Neuronal stem cell (in vitro differentiated cells): ENCODE results near the gene CDH2.

Experiments used
- DNase-seq: peaks from one replicate; pipeline ENCODE4 v3.0.0-alpha.2; 2013; ENCODE audit warnings: low spot score
- H2AFZ ChIP-seq: one replicate; pipeline ENCODE4 v1.6.1; 2013; ENCODE audit warnings: mild to moderate bottlenecking, low read length, inconsistent platforms
- H2AK5ac ChIP-seq: 2 replicates; pipeline ENCODE4 v1.6.1; 2013; ENCODE audit warnings: low read depth, mild to moderate bottlenecking, inconsistent platforms, low read length, moderate library complexity, mixed read lengths
- H2BK120ac ChIP-seq: 2 replicates; pipeline ENCODE4 v1.6.1; 2013; ENCODE audit warnings: low read depth, mild to moderate bottlenecking, inconsistent platforms, low read length, moderate library complexity, mixed read lengths
- H2BK12ac ChIP-seq: one replicate; pipeline ENCODE4 v1.6.1; 2013; ENCODE audit warnings: low read length, inconsistent platforms
- H2BK15ac ChIP-seq: 2 replicates; pipeline ENCODE4 v1.6.1; 2013; ENCODE audit warnings: mild to moderate bottlenecking, low read length, inconsistent platforms, mixed read lengths
- H2BK5ac ChIP-seq: one replicate; pipeline ENCODE4 v1.6.1; 2013; ENCODE audit warnings: inconsistent platforms, mild to moderate bottlenecking, low read length, moderate library complexity
- H3K14ac ChIP-seq: one replicate; pipeline ENCODE4 v1.6.1; 2013; ENCODE audit warnings: low read length, inconsistent platforms
- H3K18ac ChIP-seq: 2 replicates; pipeline ENCODE4 v1.6.1; 2013; ENCODE audit warnings: low read length, inconsistent platforms
- H3K23ac ChIP-seq: 2 replicates; pipeline ENCODE4 v1.6.1; 2013; ENCODE audit warnings: low read depth, mild to moderate bottlenecking, mixed read lengths, low read length, inconsistent platforms; ENCODE audit not compliant: poor library complexity
- H3K27ac ChIP-seq: replicated peaks from 3 replicates; pipeline ENCODE4 v1.5.1; 2013; ENCODE audit warnings: low read length, inconsistent platforms
- H3K27me3 ChIP-seq, 3 experiments: 2 replicates each; pipeline ENCODE4 v1.6.1; 2013; ENCODE audit warnings: low read length in 3 of 3, mild to moderate bottlenecking in 2 of 3, inconsistent platforms in 1 of 3, low read depth in 1 of 3, mixed read lengths in 1 of 3, moderate library complexity in 1 of 3; ENCODE audit not compliant: control insufficient read depth in 3 of 3, insufficient read depth in 3 of 3
- H3K36me3 ChIP-seq, 2 donors: replicated peaks in 1 of 2; 2 replicates each; pipeline ENCODE4 v1.6.1; 2013; ENCODE audit warnings: low read length in 2 of 2; ENCODE audit not compliant: control insufficient read depth in 2 of 2, insufficient read depth in 2 of 2
- H3K4ac ChIP-seq: 2 replicates; pipeline ENCODE4 v1.6.1; 2013; ENCODE audit warnings: inconsistent platforms, mild to moderate bottlenecking, low read length, moderate library complexity
- H3K4me1 ChIP-seq, 2 donors: 1 replicate in 1 of 2; 2 replicates in 1 of 2; pipeline ENCODE4 v1.6.1; 2013; ENCODE audit warnings: low read length in 2 of 2, low read depth in 1 of 2; ENCODE audit not compliant: control insufficient read depth in 2 of 2, insufficient read depth in 1 of 2
- H3K4me2 ChIP-seq: one replicate; pipeline ENCODE4 v1.6.1; 2013; ENCODE audit warnings: mild to moderate bottlenecking, low read length, inconsistent platforms; ENCODE audit not compliant: insufficient read depth, poor library complexity, severe bottlenecking
- H3K4me3 ChIP-seq, 2 donors: 2 replicates each; pipeline ENCODE4 v1.5.1; 2013; ENCODE audit warnings: low read length in 2 of 2, mild to moderate bottlenecking in 2 of 2, inconsistent platforms in 1 of 2, moderate library complexity in 1 of 2
- H3K79me1 ChIP-seq: one replicate; pipeline ENCODE4 v1.6.1; 2013; ENCODE audit warnings: low read depth, mild to moderate bottlenecking, inconsistent platforms, low read length, moderate library complexity
- H3K9ac ChIP-seq: one replicate; pipeline ENCODE4 v1.6.1; 2013; ENCODE audit warnings: mild to moderate bottlenecking, low read depth, low read length, inconsistent platforms; ENCODE audit not compliant: poor library complexity
- H3K9me3 ChIP-seq, 2 donors: replicated peaks in 1 of 2; 2 replicates each; pipeline versions ENCODE3 to v1.6.1; 2013; ENCODE audit warnings: low read length in 2 of 2, mild to moderate bottlenecking in 2 of 2, inconsistent platforms in 1 of 2, low read depth in 1 of 2, mixed read lengths in 1 of 2, moderate library complexity in 1 of 2; ENCODE audit not compliant: control insufficient read depth in 2 of 2, insufficient read depth in 1 of 2
- H4K8ac ChIP-seq: one replicate; pipeline ENCODE4 v1.6.1; 2013; ENCODE audit warnings: low read depth, mild to moderate bottlenecking, inconsistent platforms, low read length, moderate library complexity
- H4K91ac ChIP-seq: one replicate; pipeline ENCODE4 v1.6.1; 2013; ENCODE audit warnings: low read length, low read depth, mild to moderate bottlenecking, inconsistent platforms; ENCODE audit not compliant: poor library complexity
- WGBS, 2 donors: extraction: QIAGEN DNeasy Blood & Tissue Kit; methylation state at CpG; one replicate each; pipeline ENCODE4 v1.1.7; 2013; ENCODE audit warnings: missing lambda C conversion rate in 2 of 2, mixed read lengths in 1 of 2; ENCODE audit not compliant: insufficient read length in 2 of 2, insufficient replicate concordance in 1 of 2; ENCODE audit errors: extremely low coverage in 2 of 2; 5-methylcytosine and 5-hydroxymethylcytosine counted together

The CDH2 gene

DNA sequence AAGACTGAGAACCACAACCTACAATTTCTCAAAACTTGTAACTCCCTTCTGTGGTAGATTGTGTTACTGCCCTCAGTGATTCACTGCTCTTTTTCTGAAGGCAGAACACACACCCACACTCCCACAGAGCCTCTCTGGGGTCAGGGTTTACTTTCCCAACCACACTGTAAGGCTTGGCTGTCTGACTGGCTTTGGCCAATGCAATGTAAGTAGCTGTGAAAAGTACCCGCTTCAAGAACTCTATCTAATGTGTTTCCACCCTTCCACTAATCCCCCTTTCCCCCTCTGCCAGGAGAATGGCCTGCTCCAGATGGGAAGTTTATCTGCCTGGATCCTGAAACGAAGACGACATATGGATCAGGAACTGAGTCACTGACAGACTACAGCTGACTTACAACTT is 222.7 kb downstream of the CDH2 start:
- DNase-seq, result no peak
- H3K36me3 ChIP-seq, result peaks cover 15 to 90% of the 10 kb centered on the region in 2 donors
- H2AFZ ChIP-seq, result no peak overlapping the region

DNA sequence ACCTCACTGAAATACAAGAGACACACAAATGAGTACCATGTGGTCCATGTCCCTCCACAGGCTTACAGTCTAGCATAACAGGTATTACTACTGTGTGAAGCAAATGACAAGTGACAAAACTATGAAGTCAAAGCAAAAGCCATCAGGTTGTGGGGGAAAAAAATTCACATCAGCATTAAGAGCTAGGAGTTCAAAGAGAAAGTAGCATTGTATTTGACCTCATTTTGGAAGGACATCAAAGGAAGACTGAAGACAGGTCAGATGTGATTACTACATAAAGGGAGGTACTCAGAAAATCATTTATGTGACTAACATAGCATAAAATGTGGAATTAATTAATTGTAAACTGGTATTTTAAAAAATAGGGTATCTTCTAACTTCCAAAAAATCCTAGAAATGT is 224.2 kb downstream of the CDH2 start:
- Histone ChIP-seq H3K18ac (no peak overlapping the region), H3K27me3 (no peaks in the 10 kb centered on the region), H2BK5ac (no peak overlapping the region), H3K9ac (no peak overlapping the region), H3K4ac (no peak overlapping the region), H2BK15ac (no peak overlapping the region), H3K4me3 (no peak overlapping the region), H3K27ac (no peak overlapping the region), H3K36me3 (peaks cover 12 to 88% of the 10 kb centered on the region in 2 donors), H3K79me1 (no peaks in the 10 kb centered on the region), H3K4me1 (peaks cover 2 to 29% of the 10 kb centered on the region in 2 donors), H3K14ac (no peak overlapping the region), H3K9me3 (peaks cover 0 to 18% of the 10 kb centered on the region in 2 donors), H2AK5ac (no peak overlapping the region), H2BK120ac (no peak overlapping the region), H4K91ac (no peak overlapping the region), H4K8ac (no peak overlapping the region), H2AFZ (no peak overlapping the region), H3K23ac (no peak overlapping the region), H3K4me2 (no peak overlapping the region), H2BK12ac (no peak overlapping the region)
- no peak for DNase-seq

More for the DNA sequence above, 222.7 kb downstream of the CDH2 start:
- Histone ChIP-seq H3K27ac (no peak overlapping the region), H3K9ac (no peak overlapping the region), H4K91ac (no peak overlapping the region), H3K23ac (no peak overlapping the region), H2AK5ac (no peak overlapping the region), H2BK12ac (no peak overlapping the region), H4K8ac (no peak overlapping the region), H3K4me1 (peaks cover 2 to 29% of the 10 kb centered on the region in 2 donors), H3K4ac (no peak overlapping the region), H3K18ac (no peak overlapping the region), H3K9me3 (peaks cover 0 to 25% of the 10 kb centered on the region in 2 donors), H3K14ac (no peak overlapping the region), H2BK120ac (no peak overlapping the region), H3K27me3 (no peaks in the 10 kb centered on the region), H2BK5ac (no peak overlapping the region), H3K4me3 (no peak overlapping the region), H3K4me2 (no peak overlapping the region), H3K79me1 (peaks cover 1% of the 10 kb centered on the region), H2BK15ac (no peak overlapping the region)
- WGBS, 2 donors, result no CpG with 5 or more reads among the region's 3 CpGs

DNA sequence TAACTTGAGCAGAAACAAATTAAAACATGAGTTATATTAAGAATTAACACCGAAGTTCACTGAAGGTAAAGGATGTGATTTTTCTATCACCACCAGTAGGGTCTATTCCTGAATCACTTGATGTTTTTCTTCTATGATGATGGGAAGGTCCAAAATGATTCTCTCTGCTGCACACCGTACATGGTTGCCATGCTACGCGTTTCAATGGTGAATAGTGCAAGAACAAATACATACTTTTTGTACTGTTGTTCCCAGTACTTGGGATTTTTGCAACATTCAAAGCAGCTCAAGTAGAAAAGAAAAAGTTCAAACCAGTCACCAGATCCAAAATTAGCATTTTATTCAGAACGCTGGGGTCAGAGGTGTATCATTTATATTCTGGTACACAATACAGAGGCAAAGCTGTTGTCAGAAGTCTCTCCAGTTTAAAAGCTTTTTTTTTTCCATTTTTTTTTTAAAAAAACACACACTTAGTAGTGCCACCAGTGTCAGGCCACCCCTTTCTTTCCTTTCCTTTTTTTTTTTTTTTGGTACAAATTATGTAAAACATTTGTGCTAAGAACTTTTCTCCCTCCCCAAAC is 226.2 kb downstream of the CDH2 start:
- H3K18ac ChIP-seq, result no peak overlapping the region
- peaks cover 0 to 18% of the 10 kb centered on the region in 2 donors for H3K9me3 ChIP-seq
- H2BK120ac ChIP-seq, result no peak overlapping the region
- DNase-seq, result no peak
- no peaks in the 10 kb centered on the region for H3K79me1 ChIP-seq
- H2BK15ac ChIP-seq, result no peak overlapping the region
- H4K8ac ChIP-seq, result no peak overlapping the region
- peaks cover 2 to 29% of the 10 kb centered on the region in 2 donors for H3K4me1 ChIP-seq
- H2BK12ac ChIP-seq, result no peak overlapping the region
- no peak overlapping the region for H4K91ac ChIP-seq
- H2AFZ ChIP-seq, result no peak overlapping the region
- no peak overlapping the region for H3K4me2 ChIP-seq
- no peak overlapping the region for H3K4me3 ChIP-seq
- H3K27me3 ChIP-seq, result no peaks in the 10 kb centered on the region
- no CpG with 5 or more reads among the region's 5 CpGs for WGBS, 2 donors
- peaks cover 10 to 68% of the 10 kb centered on the region in 2 donors for H3K36me3 ChIP-seq
- H2AK5ac ChIP-seq, result no peak overlapping the region
- no peak overlapping the region for H3K9ac ChIP-seq
- no peak overlapping the region for H3K23ac ChIP-seq
- H2BK5ac ChIP-seq, result no peak overlapping the region
- H3K27ac ChIP-seq, result no peak overlapping the region
- H3K4ac ChIP-seq, result no peak overlapping the region
- H3K14ac ChIP-seq, result no peak overlapping the region

DNA sequence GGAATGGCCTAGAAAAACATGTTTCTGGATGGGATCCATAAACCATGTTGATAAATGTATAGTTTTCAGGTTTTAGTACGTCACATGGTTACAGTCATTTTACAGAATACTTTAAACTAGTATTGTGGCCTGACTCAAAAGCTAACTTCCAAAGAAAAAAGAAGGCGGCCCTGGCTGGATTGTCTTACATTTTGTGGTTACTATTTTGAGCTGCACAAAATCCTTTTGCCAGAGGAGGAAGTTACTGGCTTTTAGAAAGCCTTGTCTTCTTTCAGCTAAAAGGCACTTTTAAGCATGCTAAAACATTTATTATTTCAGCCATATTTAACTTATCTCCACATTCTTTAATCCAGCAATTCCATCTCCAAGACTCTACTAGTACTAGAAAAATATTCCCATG is 227.9 kb downstream of the CDH2 start:
- Histone ChIP-seq H3K27me3 (no peaks in the 10 kb centered on the region), H2BK12ac (no peak overlapping the region), H4K91ac (no peak overlapping the region), H3K79me1 (no peaks in the 10 kb centered on the region), H3K9me3 (peaks cover 0 to 14% of the 10 kb centered on the region in 2 donors), H3K4me2 (no peak overlapping the region), H3K4ac (no peak overlapping the region), H3K4me1 (peaks cover 0 to 29% of the 10 kb centered on the region in 2 donors), H3K4me3 (no peak overlapping the region), H3K23ac (no peak overlapping the region), H2BK5ac (no peak overlapping the region), H3K36me3 (peaks cover 5 to 50% of the 10 kb centered on the region in 2 donors), H3K14ac (no peak overlapping the region), H2BK120ac (no peak overlapping the region), H3K27ac (no peak overlapping the region), H3K18ac (no peak overlapping the region), H3K9ac (no peak overlapping the region), H2AFZ (no peak overlapping the region), H2BK15ac (no peak overlapping the region), H4K8ac (no peak overlapping the region), H2AK5ac (no peak overlapping the region)
- no peak for DNase-seq
- WGBS, 2 donors, result no CpG with 5 or more reads among the region's 2 CpGs
